Brain microvascular endothelial cell (primary cell): ENCODE measurements around the gene FOXJ2.
"Not testable (repeated sequence)": the region's sequence is repeated elsewhere in the genome, so short reads cannot be mapped to it uniquely, and the experiment has no call there.

Experiments
- DNase-seq: peaks from one replicate; pipeline ENCODE4 v3.0.0-alpha.2; 2020
- H3K27ac ChIP-seq: fragments of 250-450 bp; sonication (Bioruptor Pico); 2 replicates; pipeline ENCODE4 v1.5.1; 2020; ENCODE audit warnings: mild to moderate bottlenecking, moderate library complexity
- H3K27me3 ChIP-seq: fragments of 250-450 bp; sonication (Bioruptor Pico); replicated peaks from 2 replicates; pipeline ENCODE4 v1.5.1; 2020; ENCODE audit warnings: mild to moderate bottlenecking
- H3K36me3 ChIP-seq: fragments of 250-450 bp; sonication (Bioruptor Pico); replicated peaks from 2 replicates; pipeline ENCODE4 v1.5.1; 2020; ENCODE audit warnings: mild to moderate bottlenecking
- H3K4me3 ChIP-seq: 2 replicates; pipeline ENCODE4 v1.5.1; 2011; ENCODE audit warnings: low read depth, mild to moderate bottlenecking, control low read depth, low read length, moderate library complexity
- CTCF ChIP-seq: IDR thresholded peaks from 2 replicates; pipeline ENCODE4 v1.5.1; 2011; ENCODE audit warnings: low read depth, mild to moderate bottlenecking, moderate library complexity, low read length, control low read depth, inconsistent platforms; ENCODE audit errors: missing control alignments
- in situ Hi-C: cut with HindIII; loops from 2 replicates; pipeline ENCODE4 v1.10.0; 2017; ENCODE audit warnings: low sequenced_read_pairs, low pct_ligation_motif_present

The FOXJ2 gene

GRCh38 chr12:8078916-8079315 is 46.4 kb downstream of the FOXJ2 start:
- Histone ChIP-seq H3K4me3 (no peak overlapping the region), H3K27me3 (no peaks in the 10 kb centered on the region), H3K36me3 (no peaks in the 10 kb centered on the region), H3K27ac (no peak overlapping the region)
- no peak for DNase-seq
- in situ Hi-C loops = no loop called here
- TF ChIP-seq CTCF = no peak

DNA sequence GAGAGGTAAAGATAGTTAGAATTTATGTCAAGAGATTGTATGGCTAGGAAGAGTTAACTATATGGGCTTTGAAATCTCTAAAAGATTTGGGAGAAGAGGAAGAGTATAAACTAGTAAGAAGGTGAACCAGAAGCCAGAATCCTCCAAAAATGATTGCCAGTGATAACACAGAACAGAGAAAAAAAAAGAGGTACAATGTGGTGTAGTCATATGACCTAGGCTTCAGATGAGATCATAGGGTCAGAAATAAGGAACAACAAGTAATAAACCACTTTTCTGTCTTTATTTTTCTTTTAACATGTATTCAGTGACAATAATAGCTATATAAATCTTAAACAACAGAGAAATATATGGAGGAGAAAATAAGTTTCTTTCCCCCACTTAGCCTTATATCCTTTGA is 47.6 kb downstream of the FOXJ2 start:
- DNase-seq = no peak
- Histone ChIP-seq H3K36me3 (no peaks in the 10 kb centered on the region), H3K27ac (no peak overlapping the region), H3K4me3 (no peak overlapping the region), H3K27me3 (no peaks in the 10 kb centered on the region)
- no peak for TF ChIP-seq CTCF
- in situ Hi-C loops = no loop called here

GRCh38 chr12:8081251-8081920 is 48.9 kb downstream of the FOXJ2 start:
- in situ Hi-C loops = no loop called here
- no peaks in the 10 kb centered on the region for H3K36me3 ChIP-seq
- peak overlapping the region; percentile 98 for H3K4me3 ChIP-seq
- peak overlapping the region; percentile 53 for H3K27ac ChIP-seq
- no peak for DNase-seq
- no peaks in the 10 kb centered on the region for H3K27me3 ChIP-seq
- TF ChIP-seq CTCF = no peak

GRCh38 chr12:8082808-8083100 is 50.2 kb downstream of the FOXJ2 start:
- in situ Hi-C loops = no loop called here
- TF ChIP-seq CTCF = no peak
- peak overlapping the region; percentile 53 for H3K27ac ChIP-seq
- peak overlapping the region; percentile 98 for H3K4me3 ChIP-seq
- no peak for DNase-seq
- H3K36me3 ChIP-seq = no peaks in the 10 kb centered on the region
- no peaks in the 10 kb centered on the region for H3K27me3 ChIP-seq

GRCh38 chr12:8084351-8084750 is 51.8 kb downstream of the FOXJ2 start:
- H3K27me3 ChIP-seq, H3K4me3 ChIP-seq, H3K27ac ChIP-seq, in situ Hi-C loops, H3K36me3 ChIP-seq, DNase-seq: not testable (repeated sequence)

GRCh38 chr12:8087666-8088065 is 55.1 kb downstream of the FOXJ2 start:
- DNase-seq = no peak
- no peak overlapping the region for H3K4me3 ChIP-seq
- in situ Hi-C loops = no loop called here
- peaks cover 24% of the 10 kb centered on the region for H3K36me3 ChIP-seq
- TF ChIP-seq CTCF = no peak
- no peak overlapping the region for H3K27ac ChIP-seq
- H3K27me3 ChIP-seq = no peaks in the 10 kb centered on the region
